Stimulated activated CD4-positive, alpha-beta T cell treated with anti-CD3 and anti-CD28 coated beads, TNF-alpha, amount 100 ng/mL, for 24 hours (primary cell): ENCODE results near the gene EVL.
"Not testable (repeated sequence)": the region's sequence is repeated elsewhere in the genome, so short reads cannot be mapped to it uniquely, and the experiment has no call there.

Experiments used
- DNase-seq, 3 experiments: peaks; one replicate each; pipeline ENCODE4 v3.0.0-alpha.2; 2020; ENCODE audit warnings: low read depth in 3 of 3

EVL gene

DNA sequence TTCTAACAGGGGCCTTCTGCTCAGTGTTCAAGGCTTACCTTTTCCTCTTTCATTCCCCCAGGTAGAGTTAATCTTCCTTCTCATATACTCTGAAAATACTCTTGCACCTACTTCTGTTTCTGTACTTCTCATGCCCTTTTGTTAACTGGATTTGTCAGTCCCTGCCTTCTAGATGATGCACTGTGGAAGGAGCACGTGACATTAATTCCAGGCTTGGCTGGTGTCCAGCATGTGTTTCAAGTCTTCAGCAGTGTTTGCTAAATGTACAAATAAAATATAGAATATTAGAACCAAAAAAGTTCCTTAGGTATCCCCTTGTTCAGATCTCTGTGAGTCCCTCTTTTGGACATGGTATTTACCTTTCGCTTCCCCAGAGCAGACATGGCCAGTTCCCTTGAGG is 27.9 kb upstream of the EVL start:
- no peak for DNase-seq

- DNase-seq: no peak
Measured at GRCh38 chr14:100038065-100038464, 27.2 kb upstream of the EVL start.

- no peak for DNase-seq
Measured at GRCh38 chr14:100039903-100040302, 25.3 kb upstream of the EVL start.

- no peak for DNase-seq
Measured at GRCh38 chr14:100041271-100041670, 24.0 kb upstream of the EVL start.

- no peak for DNase-seq
Measured at GRCh38 chr14:100042286-100042685, 22.9 kb upstream of the EVL start.

GRCh38 chr14:100045642-100046344 is 19.4 kb upstream of the EVL start:
- no peak for DNase-seq

- no peak for DNase-seq
Measured at GRCh38 chr14:100047600-100047999, 17.6 kb upstream of the EVL start.

- DNase-seq: no peak
Measured at GRCh38 chr14:100048786-100049185, 16.4 kb upstream of the EVL start.

- no peak for DNase-seq
Measured at GRCh38 chr14:100049220-100049619, 16.0 kb upstream of the EVL start.

- DNase-seq: no peak
Measured at GRCh38 chr14:100051103-100051502, 14.1 kb upstream of the EVL start.

- no peak for DNase-seq
Measured at GRCh38 chr14:100051543-100051942, 13.7 kb upstream of the EVL start.

DNA sequence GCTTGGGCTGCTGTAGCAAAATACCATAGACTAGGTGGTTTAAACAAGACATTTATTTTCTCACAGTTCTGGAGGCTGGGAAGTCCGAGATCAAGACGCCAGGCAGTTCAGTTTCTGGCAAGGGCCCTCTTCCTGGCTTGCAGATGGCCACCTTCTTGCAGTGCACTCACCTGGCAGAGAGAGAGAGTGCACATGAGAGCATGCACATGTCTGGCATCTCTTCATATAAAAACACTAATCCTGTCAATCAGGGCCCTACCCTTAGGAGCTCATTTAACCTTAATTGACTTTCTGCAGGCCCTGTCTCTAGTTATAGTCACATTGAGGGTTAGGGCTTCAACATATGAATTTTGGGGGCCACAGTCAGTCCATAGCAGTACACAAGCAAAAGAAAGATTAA is 12.4 kb upstream of the EVL start:
- no peak for DNase-seq

- DNase-seq: no peak
Measured at GRCh38 chr14:100054316-100055075, 10.7 kb upstream of the EVL start.

DNA sequence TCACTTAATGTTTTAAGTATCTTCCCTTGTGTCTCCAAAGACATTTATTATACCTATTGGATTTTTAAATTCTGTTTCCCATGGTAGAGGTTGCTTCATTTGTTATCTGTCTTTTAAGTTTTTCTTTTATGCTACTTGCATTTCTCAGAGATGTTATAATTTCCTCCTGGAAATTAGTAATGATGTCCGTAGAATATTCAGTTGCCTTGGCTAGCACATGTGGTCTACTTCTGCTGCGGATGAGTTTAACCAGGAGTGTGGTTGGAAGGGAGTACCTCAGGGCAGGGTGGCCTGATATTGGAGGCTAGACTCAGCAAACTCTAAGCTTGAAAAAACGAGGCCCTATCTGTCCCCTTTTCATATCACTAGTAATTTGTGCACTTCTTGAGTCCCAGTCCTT is 8.8 kb upstream of the EVL start:
- no peak for DNase-seq

DNA sequence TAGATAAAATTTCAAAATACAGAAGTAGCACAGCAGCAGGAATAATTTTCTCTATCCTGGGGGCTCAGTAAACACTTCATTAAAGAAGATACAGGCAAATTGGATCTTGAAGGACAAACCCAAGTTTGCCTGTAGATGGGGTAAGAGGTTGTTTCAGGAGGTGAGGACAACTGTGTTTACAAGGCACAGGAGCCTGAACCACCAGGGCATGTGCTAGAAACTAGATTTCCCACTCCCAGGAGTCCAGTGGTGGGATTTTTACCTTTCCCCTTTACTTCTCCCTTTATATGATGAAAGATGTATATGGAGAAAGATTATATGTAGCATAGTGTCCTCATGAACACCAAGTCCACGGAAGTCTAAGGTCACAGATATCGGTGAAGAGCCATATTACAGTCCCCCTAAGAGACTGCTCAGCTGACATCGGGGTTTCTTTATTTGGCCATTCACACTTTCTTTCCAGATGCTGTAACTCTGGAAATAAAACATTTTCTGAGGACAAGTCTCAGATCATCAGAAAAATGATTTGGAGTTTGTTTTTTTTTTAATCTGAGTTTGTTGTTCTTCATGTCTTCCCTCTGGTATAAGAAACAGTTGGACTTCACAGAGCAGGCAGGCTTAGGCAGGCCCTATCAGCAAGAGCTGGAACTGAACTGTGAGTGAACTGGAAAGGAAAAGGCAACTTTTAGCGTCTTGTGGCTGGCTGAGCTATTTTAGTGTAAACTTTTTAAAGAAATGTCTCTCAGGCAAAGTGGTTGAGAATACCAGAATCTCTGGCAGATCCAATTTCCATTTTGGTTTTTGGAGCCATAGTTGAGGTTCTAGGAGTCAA is 8.0 kb upstream of the EVL start:
- no peak for DNase-seq

DNA sequence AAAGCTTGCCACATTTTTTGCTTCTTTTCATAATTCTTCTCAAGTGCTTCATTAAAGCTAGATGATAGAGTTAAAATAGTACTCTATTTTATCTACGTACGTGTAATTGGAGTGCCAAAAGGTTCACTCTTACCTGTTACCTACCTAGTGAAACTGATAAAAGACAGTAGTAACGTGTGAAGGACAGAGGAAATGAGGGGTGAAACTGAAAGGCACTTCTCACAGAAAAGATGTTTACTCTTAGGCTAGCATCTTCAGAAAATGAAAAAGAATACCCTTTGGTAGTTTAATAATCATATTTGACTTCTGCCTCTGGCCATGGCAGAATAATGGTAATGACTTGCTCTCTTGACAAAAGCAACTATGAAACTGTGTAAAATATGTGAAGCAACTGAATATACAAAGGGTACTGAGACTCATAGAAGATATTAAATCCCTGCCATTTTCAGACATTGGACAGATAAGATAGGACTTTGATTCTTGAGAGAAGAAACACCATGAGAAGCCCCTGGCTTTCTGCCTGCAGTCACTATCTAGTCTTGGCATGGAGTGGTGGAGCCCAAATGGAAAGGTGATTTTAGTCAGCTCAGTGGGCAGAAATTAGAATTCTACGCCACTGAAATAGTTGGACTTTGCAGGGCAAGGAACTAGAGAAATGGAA is 6.3 kb upstream of the EVL start:
- DNase-seq: no peak

GRCh38 chr14:100059438-100059781 is 5.8 kb upstream of the EVL start:
- DNase-seq: no peak

DNA sequence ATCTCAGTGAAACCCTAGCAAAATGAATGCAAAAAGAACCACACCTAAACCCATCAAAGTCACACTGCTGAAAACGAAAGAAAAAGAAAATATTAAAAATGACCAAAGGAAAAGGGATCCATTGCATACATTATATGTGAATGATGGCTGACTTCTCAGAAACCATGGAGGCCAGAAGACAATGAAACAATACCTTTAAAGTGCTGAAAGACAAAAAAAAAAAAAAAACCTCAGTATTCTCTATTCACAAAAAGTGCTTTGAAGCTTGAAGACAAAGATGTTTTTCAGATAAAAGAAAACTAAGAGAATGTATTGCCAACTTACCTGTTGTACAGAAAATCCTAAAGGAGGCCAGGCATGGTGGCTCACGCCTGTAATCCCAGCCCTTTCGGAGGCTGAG is 4.5 kb upstream of the EVL start:
- DNase-seq: no peak

GRCh38 chr14:100062590-100062989 is 2.6 kb upstream of the EVL start:
- DNase-seq: no peak

DNA sequence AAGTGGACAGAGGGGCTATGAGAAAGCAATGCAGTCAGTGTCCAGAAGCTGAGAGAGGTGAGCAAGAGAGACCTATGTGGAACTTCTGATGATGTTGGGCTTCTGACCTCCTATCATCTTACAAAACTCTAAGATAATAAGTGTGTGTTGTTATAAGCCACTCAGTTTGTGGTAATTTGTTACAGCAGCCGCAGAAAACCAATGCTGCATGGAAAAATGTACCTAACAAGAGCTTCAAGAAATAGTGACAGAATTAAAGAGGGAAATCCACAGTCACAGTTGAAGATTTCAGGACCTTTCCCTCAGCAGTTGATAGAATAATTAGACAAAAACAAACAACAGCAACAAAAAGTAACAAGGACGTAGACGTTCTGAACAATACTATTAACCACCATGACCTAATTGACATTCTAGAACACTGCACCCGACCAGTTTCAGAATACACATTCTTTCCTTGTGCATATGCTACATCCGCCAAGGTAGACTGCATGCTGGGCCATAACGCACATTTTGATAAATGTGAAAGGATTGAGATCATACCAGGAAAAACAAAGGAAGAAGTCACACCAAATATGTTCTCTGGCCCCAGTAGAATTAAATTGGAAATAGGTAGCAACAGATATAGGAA is 1.8 kb upstream of the EVL start:
- DNase-seq: no peak

GRCh38 chr14:100064335-100065092 is 708 bp upstream of the EVL start:
- not testable (repeated sequence) for DNase-seq
